ENCODE results near the gene SOX8.

SOX8 gene

GRCh38 chr16:981695-982144 is at the start of gene SOX8:
Gene SOX8 (plus strand): TSS chr16:981770. CDS start chr16:981923, 153 bp downstream.
- peak within 1 kb of the TSS; percentile 40 for H3K4me3 ChIP-seq (replicated peaks; ENCODE audit: low read depth, low read length)
- no peak for DNase-seq (ENCODE audit: extremely low read depth, low read depth)
- TF ChIP-seq CTCF (IDR thresholded peaks at IDR 0.05; ENCODE audit: low read depth, low read length, missing control alignments), result no peak

GRCh38 chr16:932831-933330 is 48.7 kb upstream of the SOX8 start:
- no peak for TF ChIP-seq CTCF (IDR thresholded peaks at IDR 0.05; ENCODE audit: low read depth, low read length, missing control alignments)
- no peak overlapping the region for H3K4me3 ChIP-seq (replicated peaks; ENCODE audit: low read depth, low read length)
- no peak for DNase-seq (ENCODE audit: extremely low read depth, low read depth)

GRCh38 chr16:933581-933980 is 48.0 kb upstream of the SOX8 start:
- DNase-seq (ENCODE audit: extremely low read depth, low read depth), result no peak

GRCh38 chr16:934178-934577 is 47.4 kb upstream of the SOX8 start:
- no peak for DNase-seq (ENCODE audit: extremely low read depth, low read depth)
- no peak overlapping the region for H3K4me3 ChIP-seq (replicated peaks; ENCODE audit: low read depth, low read length)

More at GRCh38 chr16:933581-933980, 48.0 kb upstream of the SOX8 start:
- no peak for TF ChIP-seq CTCF (IDR thresholded peaks at IDR 0.05; ENCODE audit: low read depth, low read length, missing control alignments)
- H3K4me3 ChIP-seq (replicated peaks; ENCODE audit: low read depth, low read length), result no peak overlapping the region

GRCh38 chr16:935684-936083 is 45.9 kb upstream of the SOX8 start:
- TF ChIP-seq CTCF (IDR thresholded peaks at IDR 0.05; ENCODE audit: low read depth, low read length, missing control alignments), result no peak
- DNase-seq (ENCODE audit: extremely low read depth, low read depth), result no peak
- H3K4me3 ChIP-seq (replicated peaks; ENCODE audit: low read depth, low read length), result no peak overlapping the region

More at GRCh38 chr16:934178-934577, 47.4 kb upstream of the SOX8 start:
- no peak for TF ChIP-seq CTCF (IDR thresholded peaks at IDR 0.05; ENCODE audit: low read depth, low read length, missing control alignments)

GRCh38 chr16:937311-937710 is 44.3 kb upstream of the SOX8 start:
- TF ChIP-seq CTCF (IDR thresholded peaks at IDR 0.05; ENCODE audit: low read depth, low read length, missing control alignments), result no peak
- no peak for DNase-seq (ENCODE audit: extremely low read depth, low read depth)
- H3K4me3 ChIP-seq (replicated peaks; ENCODE audit: low read depth, low read length), result no peak overlapping the region

- H3K4me3 ChIP-seq (replicated peaks; ENCODE audit: low read depth, low read length), result no peak overlapping the region
- no peak for TF ChIP-seq CTCF (IDR thresholded peaks at IDR 0.05; ENCODE audit: low read depth, low read length, missing control alignments)
- DNase-seq (ENCODE audit: extremely low read depth, low read depth), result no peak
Measured at GRCh38 chr16:937723-938122, 43.8 kb upstream of the SOX8 start.

All from HFF-Myc (cell line).